Activated CD4-positive, alpha-beta memory T cell treated with anti-CD3 and anti-CD28 coated beads for 36 hours (primary cell): ENCODE results near the gene CMTM3. TPM values are rescaled to one million over a fixed set of nuclear protein-coding genes. Genes with fewer than 3 reads are reported as not detected.
"Not testable (repeated sequence)": the region's sequence is repeated elsewhere in the genome, so short reads cannot be mapped to it uniquely, and the experiment has no call there.

ENCODE experiments used
- CTCF ChIA-PET: fragments of 350-600 bp; sonication (Branson Sonifier 250); formaldehyde crosslinking; loops from one replicate; lab custom pipeline; 2021; ENCODE audit warnings: antibody characterized with exemption, inconsistent platforms; lab: Charles Lee
- POLR2A ChIA-PET: fragments of 350-600 bp; sonication (Branson Sonifier 250); formaldehyde crosslinking; loops from one replicate; lab custom pipeline; 2021; ENCODE audit warnings: antibody characterized with exemption; lab: Charles Lee
- DNase-seq: peaks from one replicate; pipeline ENCODE4 v3.0.0-alpha.2; 2020
- H3K27ac Mint-ChIP-seq: one replicate; pipeline ENCODE4 v1.8.0; 2021; ENCODE audit warnings: mixed read lengths
- H3K27me3 Mint-ChIP-seq: one replicate; pipeline ENCODE4 v1.8.0; 2021; ENCODE audit warnings: mixed read lengths
- H3K36me3 Mint-ChIP-seq: one replicate; pipeline ENCODE4 v1.8.0; 2021; ENCODE audit warnings: mixed read lengths
- H3K4me1 Mint-ChIP-seq: one replicate; pipeline ENCODE4 v1.8.0; 2021; ENCODE audit warnings: low read depth, mixed read lengths
- H3K4me3 Mint-ChIP-seq: one replicate; pipeline ENCODE4 v1.8.0; 2021; ENCODE audit warnings: mild to moderate bottlenecking, mixed read lengths
- H3K9me3 Mint-ChIP-seq: one replicate; pipeline ENCODE4 v1.8.0; 2021; ENCODE audit warnings: mixed read lengths
- intact Hi-C: fragments of 100-400 bp; cut with micrococcal nuclease; formaldehyde crosslinking; loops from one replicate; pipeline ENCODE4 v1.15.1; 2023
- total RNA-seq, 2 experiments: library from RNA; stranded (reverse); gene quantifications; one replicate each; pipeline ENCODE4 v1.2.3, GENCODE V29; 2021

CMTM3 gene
- total RNA-seq, 2 experiments from 2014 or later: 64.6 to 65.9 TPM

- no peak for DNase-seq
- ChIA-PET CTCF (interaction anchor here (1.0 kb wide), 1 partner anchor 10 kb away, joined by 3 read pairs; no protein-coding TSS in a partner anchor), POLR2A (no interaction called here)
- Mint-ChIP-seq H3K27ac (no peak overlapping the region), H3K9me3 (no peaks in the 10 kb centered on the region), H3K36me3 (no peaks in the 10 kb centered on the region), H3K4me3 (no peak overlapping the region), H3K27me3 (peaks cover 8% of the 10 kb centered on the region), H3K4me1 (peaks cover 10% of the 10 kb centered on the region)
- intact Hi-C loops: loop anchor here (5.0 kb wide), 1 partner anchor 214 kb away; no protein-coding TSS in a partner anchor
Observed at GRCh38 chr16:66653581-66654350, 49.3 kb downstream of the CMTM3 start.

GRCh38 chr16:66656547-66656946 lies 52.0 kb downstream of the CMTM3 start:
- no peak overlapping the region for H3K4me3 Mint-ChIP-seq
- H3K4me1 Mint-ChIP-seq: peaks cover 1% of the 10 kb centered on the region
- peaks cover 8% of the 10 kb centered on the region for H3K27me3 Mint-ChIP-seq
- H3K27ac Mint-ChIP-seq: no peak overlapping the region
- H3K36me3 Mint-ChIP-seq: no peaks in the 10 kb centered on the region
- DNase-seq: no peak
- no peaks in the 10 kb centered on the region for H3K9me3 Mint-ChIP-seq
- POLR2A ChIA-PET: no interaction called here
- CTCF ChIA-PET: no interaction called here
- intact Hi-C loops: no loop called here

DNA sequence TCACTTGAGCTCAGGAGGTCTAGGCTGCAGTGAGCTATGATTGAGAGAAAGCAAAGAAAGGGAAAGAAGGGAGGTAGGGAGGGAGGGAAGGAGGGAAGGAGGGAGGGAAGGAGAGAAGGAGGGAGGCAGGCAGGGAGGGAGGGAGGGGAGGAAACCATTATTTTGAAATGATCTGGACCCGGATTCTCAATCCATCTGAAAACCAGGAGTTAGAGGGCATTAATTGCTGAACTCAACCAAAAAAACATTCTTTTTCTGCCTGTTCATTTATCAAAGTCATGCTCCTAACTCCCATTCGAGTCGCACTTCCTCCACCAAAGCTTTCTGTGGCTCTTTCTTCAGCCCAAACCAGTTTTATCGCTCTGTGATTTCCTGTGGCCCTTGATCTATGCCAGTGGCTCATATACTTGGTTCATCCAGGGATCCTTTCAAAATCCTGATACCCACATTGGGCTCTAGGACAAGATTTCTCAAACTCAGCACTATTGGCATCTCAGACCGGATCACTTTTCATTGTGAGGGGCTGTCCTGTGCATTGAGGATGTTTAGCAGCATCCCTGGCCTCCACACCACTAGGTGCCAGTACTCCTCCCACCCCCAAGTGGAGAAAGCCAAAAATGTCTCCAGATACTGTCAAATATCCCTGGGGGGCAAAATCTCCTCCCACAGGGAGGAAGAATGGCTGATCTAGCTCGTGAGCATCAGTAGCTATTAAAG lies 53.8 kb downstream of the CMTM3 start:
- H3K27ac Mint-ChIP-seq: no peak overlapping the region
- POLR2A ChIA-PET: interaction anchor here (0.7 kb wide), 1 partner anchor 74 kb away, joined by 3 read pairs; no protein-coding TSS in a partner anchor
- DNase-seq: no peak
- CTCF ChIA-PET: interaction anchor here (0.7 to 1.9 kb wide), 2 partner anchors 70 to 251 kb away, joined by 3 to 4 read pairs; no protein-coding TSS in a partner anchor
- no peaks in the 10 kb centered on the region for H3K36me3 Mint-ChIP-seq
- intact Hi-C loops: no loop called here
- H3K4me3 Mint-ChIP-seq: no peak overlapping the region
- H3K9me3 Mint-ChIP-seq: no peaks in the 10 kb centered on the region
- H3K4me1 Mint-ChIP-seq: no peaks in the 10 kb centered on the region
- peaks cover 8% of the 10 kb centered on the region for H3K27me3 Mint-ChIP-seq

DNA sequence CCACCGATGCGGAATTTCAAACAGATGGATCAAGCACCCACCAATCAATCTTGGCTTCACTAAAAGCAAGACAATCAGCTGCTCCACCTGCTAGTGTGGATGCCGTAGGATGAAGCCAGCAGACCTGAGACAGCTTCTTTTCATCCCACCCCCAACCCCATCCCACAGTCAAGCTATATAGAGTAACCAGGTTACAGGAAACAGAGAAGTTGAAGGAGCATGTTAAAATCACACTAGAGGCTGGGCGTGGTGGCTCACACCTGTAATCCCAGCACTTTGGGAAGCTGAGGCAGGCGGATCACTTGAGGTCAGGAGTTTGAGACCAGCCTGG lies 54.3 kb downstream of the CMTM3 start:
- POLR2A ChIA-PET: interaction anchor here (0.7 kb wide), 1 partner anchor 74 kb away, joined by 3 read pairs; no protein-coding TSS in a partner anchor
- no peak overlapping the region for H3K27ac Mint-ChIP-seq
- H3K9me3 Mint-ChIP-seq: no peaks in the 10 kb centered on the region
- no peaks in the 10 kb centered on the region for H3K36me3 Mint-ChIP-seq
- no peak for DNase-seq
- CTCF ChIA-PET: interaction anchor here (1.9 kb wide), 1 partner anchor 252 kb away, joined by 4 read pairs; no protein-coding TSS in a partner anchor
- H3K4me3 Mint-ChIP-seq: no peak overlapping the region
- peaks cover 8% of the 10 kb centered on the region for H3K27me3 Mint-ChIP-seq
- no peaks in the 10 kb centered on the region for H3K4me1 Mint-ChIP-seq
- intact Hi-C loops: no loop called here

- peaks cover 4% of the 10 kb centered on the region for H3K27me3 Mint-ChIP-seq
- POLR2A ChIA-PET: no interaction called here
- H3K4me1 Mint-ChIP-seq: no peaks in the 10 kb centered on the region
- DNase-seq: no peak
- CTCF ChIA-PET: interaction anchor here (1.1 to 5.1 kb wide), 2 partner anchors 9 to 65 kb away, joined by 3 to 39 read pairs; no protein-coding TSS in a partner anchor
- no peaks in the 10 kb centered on the region for H3K36me3 Mint-ChIP-seq
- H3K4me3 Mint-ChIP-seq: no peak overlapping the region
- no peak overlapping the region for H3K27ac Mint-ChIP-seq
- intact Hi-C loops: no loop called here
- H3K9me3 Mint-ChIP-seq: no peaks in the 10 kb centered on the region
Observed at GRCh38 chr16:66660422-66661209, 56.1 kb downstream of the CMTM3 start.

DNA sequence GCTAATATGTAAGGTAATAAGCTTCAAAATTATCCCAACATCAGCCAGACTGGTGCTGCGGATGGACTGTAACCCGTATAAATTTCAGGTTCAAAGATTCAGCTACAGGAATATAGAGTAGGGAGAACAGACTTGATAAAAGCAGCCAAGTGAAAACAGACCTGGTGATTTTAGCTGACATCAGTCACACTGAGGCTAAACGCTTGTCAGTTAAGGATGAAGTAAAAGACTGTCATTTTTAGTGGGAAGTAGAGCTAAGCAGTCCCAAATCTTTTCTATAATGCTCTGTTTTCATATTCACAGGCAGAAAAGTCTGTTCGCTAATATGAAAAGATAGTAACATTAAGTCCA lies 56.7 kb downstream of the CMTM3 start:
- intact Hi-C loops: no loop called here
- DNase-seq: no peak
- H3K36me3 Mint-ChIP-seq: no peaks in the 10 kb centered on the region
- ChIA-PET POLR2A (no interaction called here), CTCF (interaction anchor here (1.1 to 5.1 kb wide), 2 partner anchors 10 to 65 kb away, joined by 3 to 39 read pairs; no protein-coding TSS in a partner anchor)
- H3K4me3 Mint-ChIP-seq: no peak overlapping the region
- no peaks in the 10 kb centered on the region for H3K9me3 Mint-ChIP-seq
- H3K27me3 Mint-ChIP-seq: peaks cover 4% of the 10 kb centered on the region
- H3K27ac Mint-ChIP-seq: no peak overlapping the region
- H3K4me1 Mint-ChIP-seq: no peaks in the 10 kb centered on the region

DNA sequence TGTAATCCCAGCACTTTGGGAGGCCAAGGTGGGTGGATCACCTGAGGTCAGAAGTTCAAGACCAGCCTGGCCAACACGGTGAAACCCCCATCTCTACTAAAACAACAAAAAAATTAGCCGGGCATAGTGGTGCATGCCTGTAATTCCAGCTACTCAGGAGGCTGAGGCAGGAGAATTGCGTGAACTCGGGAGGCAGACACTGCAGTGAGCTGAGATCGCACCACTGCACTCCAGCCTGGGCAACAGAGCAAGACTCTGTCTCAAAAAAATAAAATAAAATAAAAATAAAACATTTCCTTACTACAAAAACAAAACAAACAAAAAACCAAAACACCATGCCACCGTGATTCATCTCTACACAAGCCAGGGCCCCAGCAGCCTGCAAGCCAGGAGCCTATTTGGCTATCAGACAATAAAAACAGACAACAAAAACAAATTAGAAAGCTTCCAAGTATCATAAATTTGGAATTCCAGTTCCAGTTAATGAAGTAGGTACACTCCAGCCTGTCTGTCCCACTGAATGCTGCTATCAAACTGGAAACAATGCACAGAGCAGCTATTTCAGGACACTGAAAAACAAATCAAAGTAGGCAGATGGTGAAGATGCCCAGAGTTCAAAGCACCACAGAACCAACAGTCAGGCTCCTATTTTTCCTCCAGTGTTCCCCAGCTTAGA lies 57.3 kb downstream of the CMTM3 start:
- CTCF ChIA-PET: interaction anchor here (0.6 to 5.1 kb wide), 3 partner anchors 11 to 206 kb away, joined by 3 to 39 read pairs (median 5); no protein-coding TSS in a partner anchor
- H3K9me3 Mint-ChIP-seq, H3K4me3 Mint-ChIP-seq, POLR2A ChIA-PET, H3K4me1 Mint-ChIP-seq, H3K36me3 Mint-ChIP-seq, intact Hi-C loops, H3K27me3 Mint-ChIP-seq, DNase-seq, H3K27ac Mint-ChIP-seq: not testable (repeated sequence)

DNA sequence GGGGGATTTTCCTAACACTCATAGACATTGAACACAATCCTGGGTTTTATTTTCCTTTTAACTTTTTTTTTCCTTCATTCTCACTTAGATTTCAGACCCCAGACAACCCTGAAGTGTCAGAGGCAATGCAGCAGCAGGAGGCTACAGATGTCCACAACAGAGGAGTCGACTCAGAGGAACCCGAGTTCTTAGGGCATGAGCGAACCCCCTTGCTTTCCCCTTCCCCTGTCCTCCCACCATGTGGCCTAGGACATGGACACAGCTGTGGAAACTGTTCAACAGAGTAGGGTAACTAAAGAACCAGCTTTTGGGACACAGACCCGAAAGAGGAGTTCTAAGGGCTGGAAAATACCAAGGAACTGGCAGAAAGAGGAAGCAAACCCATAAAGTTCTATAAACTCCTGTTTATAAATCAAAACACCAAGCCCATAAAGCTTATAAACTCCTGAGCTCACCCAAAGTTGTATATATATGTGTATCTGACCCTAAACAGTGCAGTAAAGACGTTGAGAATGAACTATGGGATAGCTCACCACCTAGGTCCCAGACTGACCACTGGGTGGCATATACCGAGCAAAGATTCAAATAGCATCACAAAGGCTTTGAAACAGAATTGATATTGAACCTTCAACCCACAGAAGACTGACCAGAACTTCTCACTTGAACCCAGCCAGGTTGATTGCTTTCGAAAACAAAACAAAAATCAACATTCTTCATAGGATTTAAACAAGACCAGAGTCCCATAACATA lies 58.1 kb downstream of the CMTM3 start:
- POLR2A ChIA-PET: no interaction called here
- DNase-seq: no peak

More for the DNA sequence above, 58.1 kb downstream of the CMTM3 start:
- H3K36me3 Mint-ChIP-seq: no peaks in the 10 kb centered on the region
- intact Hi-C loops: no loop called here
- H3K27me3 Mint-ChIP-seq: no peaks in the 10 kb centered on the region
- H3K4me1 Mint-ChIP-seq: no peaks in the 10 kb centered on the region
- no peak overlapping the region for H3K4me3 Mint-ChIP-seq
- no peaks in the 10 kb centered on the region for H3K9me3 Mint-ChIP-seq
- no peak overlapping the region for H3K27ac Mint-ChIP-seq
- CTCF ChIA-PET: interaction anchor here (0.6 to 5.1 kb wide), 7 partner anchors 11 to 205 kb away, joined by 3 to 39 read pairs (median 3); no protein-coding TSS in a partner anchor

Other genes with a start within 250 kb of the CMTM3 start
- not detected for gene CDH5, start 238.0 kb upstream of the CMTM3 start, total RNA-seq
- gene BEAN1, start 177.4 kb upstream of the CMTM3 start, total RNA-seq: not detected
- gene TK2, start 54.6 kb upstream of the CMTM3 start, total RNA-seq: 1 to 10 TPM; 5.4 to 5.8 TPM
- gene CKLF, start 52.1 kb upstream of the CMTM3 start, total RNA-seq: 100 to 1,000 TPM; 167 to 173 TPM
- 10 to 100 TPM; 10.1 to 11.5 TPM for gene CMTM1, start 38.3 kb upstream of the CMTM3 start, total RNA-seq
- gene CMTM2, start 25.2 kb upstream of the CMTM3 start, total RNA-seq: under 1 TPM; 0.36 to 0.45 TPM
- 1 to 10 TPM; 2.8 to 4.1 TPM for gene CMTM4, start 92.0 kb downstream of the CMTM3 start, total RNA-seq
- gene DYNC1LI2, start 146.9 kb downstream of the CMTM3 start, total RNA-seq: 10 to 100 TPM; 37.9 to 39.1 TPM
- not detected for gene TERB1, start 196.9 kb downstream of the CMTM3 start, total RNA-seq
- 100 to 1,000 TPM; 121 to 126 TPM for gene NAE1, start 226.3 kb downstream of the CMTM3 start, total RNA-seq
- under 1 TPM in 1 of 2 experiments, not detected in 1; 0.12 TPM for gene CA7, start 239.7 kb downstream of the CMTM3 start, total RNA-seq